GM21515 (cell line): ENCODE measurements around the gene OAS2.

Experiments used
- ATAC-seq: cut with Tn5 transposase; IDR thresholded peaks from one replicate; pipeline ENCODE4 v1.9.1; 2021; ENCODE audit not compliant: unreplicated experiment

OAS2 gene

GRCh38 chr12:113016796-113017195 lies 38.5 kb downstream of the OAS2 start:
- ATAC-seq: no peak

- ATAC-seq: no peak
Measured at GRCh38 chr12:113019025-113019424, 40.7 kb downstream of the OAS2 start.

- no peak for ATAC-seq
Measured at GRCh38 chr12:113021500-113021899, 43.2 kb downstream of the OAS2 start.

- no peak for ATAC-seq
Measured at GRCh38 chr12:113022563-113023297, 44.4 kb downstream of the OAS2 start.

GRCh38 chr12:113027726-113028125 lies 49.4 kb downstream of the OAS2 start:
- ATAC-seq: no peak

- no peak for ATAC-seq
Measured at GRCh38 chr12:113030875-113031525, 52.7 kb downstream of the OAS2 start.

- ATAC-seq: no peak
Measured at GRCh38 chr12:113039911-113040445, 61.7 kb downstream of the OAS2 start.

- no peak for ATAC-seq
Measured at GRCh38 chr12:113040722-113041171, 62.4 kb downstream of the OAS2 start.

GRCh38 chr12:113041560-113041959 lies 63.2 kb downstream of the OAS2 start:
- ATAC-seq: no peak

GRCh38 chr12:113043240-113043639 lies 64.9 kb downstream of the OAS2 start:
- no peak for ATAC-seq

GRCh38 chr12:113044516-113044915 lies 66.2 kb downstream of the OAS2 start:
- ATAC-seq: no peak

GRCh38 chr12:113048716-113049127 lies 70.4 kb downstream of the OAS2 start:
- ATAC-seq: no peak

- ATAC-seq: no peak
Measured at GRCh38 chr12:113049976-113050742, 71.8 kb downstream of the OAS2 start.

- ATAC-seq: no peak
Measured at GRCh38 chr12:113050795-113051194, 72.5 kb downstream of the OAS2 start.

GRCh38 chr12:113051759-113052158 lies 73.4 kb downstream of the OAS2 start:
- no peak for ATAC-seq

- no peak for ATAC-seq
Measured at GRCh38 chr12:113052326-113052725, 74.0 kb downstream of the OAS2 start.

GRCh38 chr12:113054948-113055486 lies 76.7 kb downstream of the OAS2 start:
- ATAC-seq: no peak

GRCh38 chr12:113055594-113056380 lies 77.5 kb downstream of the OAS2 start:
- ATAC-seq: no peak

GRCh38 chr12:113056381-113056630 lies 78.0 kb downstream of the OAS2 start:
- ATAC-seq: no peak

- ATAC-seq: no peak
Measured at GRCh38 chr12:113056631-113057488, 78.5 kb downstream of the OAS2 start, which contains the start of gene DTX1. Gene DTX1, plus strand, starts transcription at chr12:113056730. Its CDS starts 1,463 bp downstream, at chr12:113058193.
